IMR-90 (cell line): ENCODE data around the gene STAU1. TPM values are rescaled to one million over a fixed set of nuclear protein-coding genes. Genes with fewer than 3 reads are reported as not detected.

ENCODE experiments used
- ATAC-seq: fragments of 200-7000 bp; cut with Tn5 transposase; 2 replicates; pipeline ENCODE4 v1.9.1; 2020; ENCODE audit warnings: low read depth, mild to moderate bottlenecking, moderate library complexity
- BruUV-seq: library from RNA; stranded (reverse); fragments of 400-500 nt; replicated peaks from 2 replicates; lab custom pipeline; 2021; lab: Mats Ljungman, UMichigan
- CTCF ChIA-PET: fragments of 300-600 bp; formaldehyde crosslinking; extraction: SDS; loops from one replicate; lab custom pipeline; 2021; ENCODE audit warnings: antibody characterized with exemption; lab: Yijun Ruan, JAX
- POLR2A ChIA-PET: fragments of 300-600 bp; sonication (Branson Sonifier 250); formaldehyde crosslinking; loops from one replicate; lab custom pipeline; 2022; ENCODE audit warnings: antibody characterized with exemption; ENCODE audit not compliant: unreplicated experiment; lab: Charles Lee
- DNase-seq: peaks from one replicate; pipeline ENCODE4 v3.0.0; 2013
- H2AFZ ChIP-seq: replicated peaks from 2 replicates; pipeline ENCODE3; 2013; ENCODE audit warnings: low read length, mild to moderate bottlenecking; ENCODE audit not compliant: poor library complexity
- H2AK5ac ChIP-seq: 2 replicates; pipeline ENCODE4 v1.6.1; 2013; ENCODE audit warnings: low read depth, low read length, inconsistent platforms
- H2AK9ac ChIP-seq: replicated peaks from 2 replicates; pipeline ENCODE3; 2013; ENCODE audit warnings: mild to moderate bottlenecking, low read depth, low read length, moderate library complexity; ENCODE audit not compliant: poor library complexity
- H2BK120ac ChIP-seq: 2 replicates; pipeline ENCODE4 v1.6.1; 2013; ENCODE audit warnings: low read depth, low read length, inconsistent platforms
- H2BK15ac ChIP-seq: 3 replicates; pipeline ENCODE4 v1.6.1; 2013; ENCODE audit warnings: low read depth, low read length, inconsistent platforms
- H2BK20ac ChIP-seq: 2 replicates; pipeline ENCODE4 v1.6.1; 2013; ENCODE audit warnings: low read depth, mild to moderate bottlenecking, inconsistent platforms, low read length, moderate library complexity
- H2BK5ac ChIP-seq: 2 replicates; pipeline ENCODE4 v1.6.1; 2013; ENCODE audit warnings: mild to moderate bottlenecking, low read depth, low read length, inconsistent platforms; ENCODE audit not compliant: poor library complexity, severe bottlenecking
- H3K14ac ChIP-seq: replicated peaks from 2 replicates; pipeline ENCODE4 v1.6.1; 2013; ENCODE audit warnings: low read depth, low read length, inconsistent platforms
- H3K18ac ChIP-seq: 2 replicates; pipeline ENCODE4 v1.6.1; 2013; ENCODE audit warnings: low read depth, low read length, control low read depth
- H3K23ac ChIP-seq: 2 replicates; pipeline ENCODE4 v1.6.1; 2013; ENCODE audit warnings: low read depth, low read length, inconsistent platforms
- H3K27ac ChIP-seq: 2 replicates; pipeline ENCODE4 v1.5.1; 2013; ENCODE audit warnings: mild to moderate bottlenecking, control low read depth, low read length; ENCODE audit not compliant: insufficient read depth
- H3K27me3 ChIP-seq: 2 replicates; pipeline ENCODE4 v1.6.1; 2013; ENCODE audit warnings: low read length; ENCODE audit not compliant: control insufficient read depth, insufficient read depth
- H3K36me3 ChIP-seq: 2 replicates; pipeline ENCODE4 v1.6.1; 2013; ENCODE audit warnings: low read length, mixed read lengths; ENCODE audit not compliant: control insufficient read depth, insufficient read depth
- H3K4ac ChIP-seq: 2 replicates; pipeline ENCODE4 v1.6.1; 2013; ENCODE audit warnings: low read depth, low read length, inconsistent platforms
- H3K4me1 ChIP-seq: 2 replicates; pipeline ENCODE4 v1.6.1; 2013; ENCODE audit warnings: low read length, mixed read lengths; ENCODE audit not compliant: control insufficient read depth, insufficient read depth
- H3K4me2 ChIP-seq: 2 replicates; pipeline ENCODE4 v1.6.1; 2013; ENCODE audit warnings: low read depth, mild to moderate bottlenecking, control low read depth, low read length, moderate library complexity
- H3K4me3 ChIP-seq: 2 replicates; pipeline ENCODE4 v1.5.1; 2013; ENCODE audit warnings: low read depth, mild to moderate bottlenecking, control low read depth, low read length, moderate library complexity; ENCODE audit not compliant: insufficient read depth
- H3K56ac ChIP-seq: 2 replicates; pipeline ENCODE4 v1.6.1; 2013; ENCODE audit warnings: low read length, inconsistent platforms; ENCODE audit not compliant: insufficient read depth; ENCODE audit errors: extremely low read depth
- H3K79me1 ChIP-seq, 2 experiments: 2 replicates each; pipeline ENCODE4 v1.6.1; 2013; ENCODE audit warnings: low read length in 2 of 2, inconsistent platforms in 1 of 2, low read depth in 1 of 2
- H3K9ac ChIP-seq: 2 replicates; pipeline ENCODE4 v1.6.1; 2013; ENCODE audit warnings: low read depth, low read length, control low read depth
- H3K9me1 ChIP-seq: 2 replicates; pipeline ENCODE4 v1.6.1; 2013; ENCODE audit warnings: low read length, inconsistent platforms; ENCODE audit not compliant: insufficient read depth
- H3K9me3 ChIP-seq: 2 replicates; pipeline ENCODE4 v1.6.1; 2013; ENCODE audit warnings: low read length; ENCODE audit not compliant: control insufficient read depth, insufficient read depth
- H4K20me1 ChIP-seq: 2 replicates; pipeline ENCODE4 v1.6.1; 2013; ENCODE audit warnings: low read length, inconsistent platforms; ENCODE audit not compliant: insufficient read depth
- H4K5ac ChIP-seq: 2 replicates; pipeline ENCODE4 v1.6.1; 2013; ENCODE audit warnings: mild to moderate bottlenecking, low read depth, low read length, control low read depth
- H4K8ac ChIP-seq, 2 experiments: 2 replicates each; pipeline ENCODE4 v1.6.1; 2013; ENCODE audit warnings: low read depth in 2 of 2, low read length in 2 of 2, control low read depth in 1 of 2, inconsistent platforms in 1 of 2
- H4K91ac ChIP-seq: 2 replicates; pipeline ENCODE4 v1.6.1; 2013; ENCODE audit warnings: low read depth, low read length, inconsistent platforms; ENCODE audit not compliant: insufficient read depth
- CEBPB ChIP-seq: IDR thresholded peaks from 2 replicates; pipeline ENCODE4 v1.6.1; 2012; ENCODE audit warnings: low read depth, low read length, improper control_type of control experiment
- CTCF ChIP-seq: conservative IDR thresholded peaks from 2 replicates; pipeline ENCODE4 v1.5.1; 2012; ENCODE audit warnings: mild to moderate bottlenecking, low read depth, low read length, improper control_type of control experiment
- MAFK ChIP-seq: IDR thresholded peaks from 2 replicates; pipeline ENCODE4 v1.6.1; 2012; ENCODE audit warnings: low read depth, low read length, improper control_type of control experiment
- MXI1 ChIP-seq: IDR thresholded peaks from 2 replicates; pipeline ENCODE4 v1.6.1; 2012; ENCODE audit warnings: low read depth, mild to moderate bottlenecking, low read length, moderate library complexity, borderline replicate concordance
- NFE2L2 ChIP-seq: fragments of 150-350 bp; IDR thresholded peaks from 2 replicates; pipeline ENCODE4 v1.6.1; 2016; ENCODE audit warnings: low read depth, mild to moderate bottlenecking, low read length
- WGBS, 2 experiments: methylation state at CpG; one replicate each; pipeline versions ENCODE4 v1.1.5 to v1.1.7; 2013; ENCODE audit warnings: missing lambda C conversion rate in 2 of 2; ENCODE audit not compliant: insufficient read length in 1 of 2; ENCODE audit errors: extremely low coverage in 2 of 2; 5-methylcytosine and 5-hydroxymethylcytosine counted together
- dilution Hi-C: fragments of 300-500 bp; cut with HindIII; formaldehyde crosslinking; loops from one replicate; pipeline ENCODE4 v1.14.3; 2018; ENCODE audit warnings: low sequenced_read_pairs; ENCODE audit not compliant: unreplicated experiment
- in situ Hi-C: fragments of 300-500 bp; cut with MboI; formaldehyde crosslinking; loops from 3 replicates; pipeline ENCODE4 v1.14.3; 2019; ENCODE audit warnings: low sequenced_read_pairs, inconsistent platforms, mixed read lengths
- intact Hi-C: fragments of 100-400 bp; cut with micrococcal nuclease; formaldehyde crosslinking; loops from 2 replicates; pipeline ENCODE4 v1.10.0; 2022
- polyA plus RNA-seq, 3 experiments: library from polyadenylated mRNA; depleted of rRNA; stranded (reverse); fragments of >200 nt; gene quantifications; 2 replicates each; pipeline ENCODE4 v1.2.3, GENCODE V29; 2012; ENCODE audit warnings: low replicate concordance in 1 of 3
- total RNA-seq: library from RNA; depleted of rRNA; stranded (reverse); fragments of >200 nt; gene quantifications from 2 replicates; pipeline ENCODE4 v1.2.3, GENCODE V29; 2012

STAU1 gene
- total and polyA plus RNA-seq, 2 of the 4 experiments (the other 2 are of a cell fraction) = 35.3 to 50.3 TPM

- BruUV-seq = no TSS peak
- WGBS, 2 experiments = 96% methylated on average over 5 of the region's 7 CpGs; no CpG with 5 or more reads in 1 of the 2 experiments
- POLR2A ChIA-PET = no interaction called here
These were observed 68.1 kb downstream of the STAU1 start for GRCh38 chr20:49119988-49120387.

More at GRCh38 chr20:49119988-49120387, 68.1 kb downstream of the STAU1 start:
- H4K5ac ChIP-seq = no peak overlapping the region
- no peak for TF ChIP-seq NFE2L2
- no peak for TF ChIP-seq CTCF
- no peak for TF ChIP-seq CEBPB
- TF ChIP-seq MAFK = peak; percentile 81
- TF ChIP-seq MXI1 = no peak
- no peak overlapping the region for H2BK5ac ChIP-seq
- no peak overlapping the region for H4K91ac ChIP-seq
- no peak overlapping the region for H2BK20ac ChIP-seq
- ATAC-seq = no peak
- H4K8ac ChIP-seq = no peak overlapping the region
- peaks cover 53% of the 10 kb centered on the region for H3K36me3 ChIP-seq
- H3K23ac ChIP-seq = no peak overlapping the region
- CTCF ChIA-PET = no interaction called here
- no peak overlapping the region for H2BK15ac ChIP-seq
- H3K27ac ChIP-seq = no peak overlapping the region
- no peak overlapping the region for H3K14ac ChIP-seq
- no peaks in the 10 kb centered on the region for H3K9me3 ChIP-seq
- peaks cover 7% of the 10 kb centered on the region for H3K9me1 ChIP-seq
- no peak overlapping the region for H3K4me3 ChIP-seq
- intact Hi-C loops (no loop called here), in situ Hi-C loops (no loop called here), dilution Hi-C loops (no loop called here)
- peaks cover 2% of the 10 kb centered on the region for H3K4me1 ChIP-seq
- H3K79me1 ChIP-seq = peaks cover 11 to 29% of the 10 kb centered on the region in 2 experiments
- H3K9ac ChIP-seq = no peak overlapping the region
- no peak overlapping the region for H2AK9ac ChIP-seq
- H4K20me1 ChIP-seq = peaks cover 4% of the 10 kb centered on the region
- DNase-seq = no peak
- H2AK5ac ChIP-seq = no peak overlapping the region
- H3K4ac ChIP-seq = no peak overlapping the region
- H3K27me3 ChIP-seq = no peaks in the 10 kb centered on the region
- H2BK120ac ChIP-seq = no peak overlapping the region
- H3K18ac ChIP-seq = no peak overlapping the region
- no peak overlapping the region for H3K56ac ChIP-seq
- no peak overlapping the region for H3K4me2 ChIP-seq
- no peak overlapping the region for H2AFZ ChIP-seq
